ENCODE results near the gene INPP4B. TPM values are rescaled to one million over a fixed set of nuclear protein-coding genes. Genes with fewer than 3 reads are reported as not detected.
"Not testable (repeated sequence)": the region's sequence is repeated elsewhere in the genome, so short reads cannot be mapped to it uniquely, and the experiment has no call there.

Gene INPP4B
- total RNA-seq, 1 donor from 2014 or later: 27.0 TPM

DNA sequence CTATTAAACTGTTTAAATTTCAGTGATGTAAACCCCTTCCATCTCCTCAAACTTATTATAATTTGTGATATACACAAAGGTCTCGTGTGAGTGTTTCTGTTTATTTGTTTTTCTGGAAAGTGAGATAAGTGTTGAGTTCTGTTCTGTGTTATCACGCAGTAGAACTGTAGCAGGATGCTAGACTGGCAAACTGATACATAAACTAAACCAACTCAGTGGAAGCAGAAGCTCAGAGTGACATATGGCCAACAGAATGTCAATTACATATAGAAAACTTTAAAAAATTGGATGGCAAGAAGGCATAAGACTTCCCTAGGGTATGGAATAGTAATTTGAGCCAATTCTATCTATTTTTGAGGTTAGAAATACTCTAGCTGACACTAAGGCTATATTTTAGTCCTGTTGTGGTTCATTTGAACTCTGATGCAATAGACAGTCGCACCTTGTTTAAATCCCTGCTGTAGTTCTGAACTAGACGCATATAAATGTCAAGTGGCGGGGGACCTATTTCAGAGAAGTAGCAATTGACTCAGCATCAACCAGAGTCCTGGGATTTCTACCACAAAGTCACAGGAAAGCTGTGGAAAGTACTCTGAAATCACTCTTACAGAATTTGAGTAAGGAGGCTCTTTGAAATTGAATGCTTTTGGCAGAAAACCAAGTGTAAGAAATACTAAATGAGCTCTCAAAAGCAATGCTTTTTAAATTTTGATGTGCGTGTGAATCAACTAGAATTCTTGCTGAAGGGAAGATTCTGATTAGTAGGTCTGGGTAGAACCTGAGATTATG lies 294.4 kb downstream of the INPP4B start:
- intact Hi-C loops (cut with micrococcal nuclease): no loop called here

DNA sequence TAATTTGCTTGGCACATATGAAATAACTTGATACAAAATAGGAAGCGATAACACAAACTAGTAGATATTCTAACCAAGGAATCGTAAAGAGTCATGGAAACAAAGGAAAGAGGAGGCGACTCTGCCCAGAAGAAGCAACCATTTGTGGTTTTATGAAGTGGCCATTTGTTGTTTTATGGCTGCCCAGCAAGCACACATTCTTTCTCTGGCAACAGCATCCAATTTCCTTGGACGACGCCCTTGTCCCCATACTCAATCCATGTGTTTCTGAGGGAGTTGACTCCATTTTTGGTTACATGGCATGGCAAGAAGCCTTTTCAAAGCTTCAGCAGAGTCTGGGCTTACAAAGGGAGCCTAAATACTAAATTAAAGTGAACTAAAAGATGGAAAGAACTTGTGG lies 295.1 kb downstream of the INPP4B start:
- intact Hi-C loops (cut with micrococcal nuclease): no loop called here

DNA sequence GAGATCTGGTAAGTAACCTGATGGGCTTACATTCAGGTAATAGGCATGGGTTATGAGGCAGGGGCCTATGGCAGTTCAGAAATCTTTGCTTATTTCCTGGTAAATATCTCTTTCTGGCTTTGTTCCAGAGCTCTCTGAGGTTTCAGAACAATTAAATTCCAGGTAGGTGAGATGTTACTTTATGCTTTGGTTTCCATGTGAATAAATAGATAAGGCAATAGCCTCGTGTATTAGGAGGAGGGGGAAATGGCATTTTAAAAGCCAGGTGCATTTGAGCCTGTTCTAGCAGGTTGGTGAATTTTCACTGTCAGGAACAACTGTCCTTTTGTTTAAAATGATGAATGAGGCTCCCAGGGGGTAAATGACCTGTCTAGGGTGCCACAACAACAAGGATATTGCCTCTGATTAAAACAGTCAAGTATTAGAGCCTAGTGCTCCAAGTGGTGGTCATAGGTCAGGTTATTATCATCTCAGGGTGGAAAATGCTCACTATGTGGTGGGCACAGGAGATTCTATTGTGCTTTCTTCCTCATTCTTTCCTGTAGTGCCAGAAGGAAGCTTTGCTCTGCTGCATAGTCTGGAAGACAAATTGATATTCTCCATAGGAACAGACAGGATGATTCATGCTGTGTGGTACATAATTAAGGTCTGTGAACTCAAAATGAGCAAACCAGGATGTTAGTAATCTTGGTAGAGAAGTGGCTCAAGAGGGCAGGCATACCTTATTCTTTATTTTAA lies 296.2 kb downstream of the INPP4B start:
- intact Hi-C loops (cut with micrococcal nuclease): no loop called here

DNA sequence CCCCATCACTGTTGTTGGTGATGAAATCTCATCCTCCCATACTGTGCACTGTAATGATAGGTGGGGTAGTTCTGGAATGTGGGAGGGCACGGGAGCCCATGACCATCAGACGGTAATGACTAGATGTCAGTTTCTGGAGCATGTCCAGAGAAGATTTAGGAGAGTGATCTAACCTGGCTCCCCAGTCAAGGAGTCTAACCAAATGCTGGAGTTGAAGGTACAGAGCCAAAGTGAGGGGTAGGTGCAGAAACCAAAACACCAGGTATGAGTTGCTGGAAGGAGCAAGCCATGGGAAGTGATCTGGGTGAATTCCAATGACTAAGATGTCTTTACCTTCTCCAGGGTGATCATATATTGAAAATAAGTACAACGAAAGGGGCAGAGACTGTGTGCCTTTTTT lies 296.9 kb downstream of the INPP4B start:
- intact Hi-C loops (cut with micrococcal nuclease): no loop called here

DNA sequence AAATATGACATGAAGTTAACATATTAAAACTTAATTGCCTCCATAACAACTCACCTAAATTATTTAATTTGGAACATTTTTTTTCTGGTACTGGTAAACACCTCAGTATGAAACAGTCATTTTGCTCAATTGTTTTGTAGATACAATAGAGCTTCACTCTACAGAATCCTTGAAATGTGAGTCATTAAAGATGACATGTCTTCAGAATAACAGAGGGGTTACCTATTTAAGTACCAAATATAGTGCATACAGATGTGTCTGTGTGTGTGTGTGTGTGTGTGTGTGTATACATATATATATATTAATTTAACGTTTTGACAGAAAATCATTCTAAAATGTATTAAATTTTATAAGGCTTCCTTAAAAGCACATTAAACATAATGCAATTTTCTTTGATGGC lies 297.6 kb downstream of the INPP4B start:
- intact Hi-C loops (cut with micrococcal nuclease): no loop called here

DNA sequence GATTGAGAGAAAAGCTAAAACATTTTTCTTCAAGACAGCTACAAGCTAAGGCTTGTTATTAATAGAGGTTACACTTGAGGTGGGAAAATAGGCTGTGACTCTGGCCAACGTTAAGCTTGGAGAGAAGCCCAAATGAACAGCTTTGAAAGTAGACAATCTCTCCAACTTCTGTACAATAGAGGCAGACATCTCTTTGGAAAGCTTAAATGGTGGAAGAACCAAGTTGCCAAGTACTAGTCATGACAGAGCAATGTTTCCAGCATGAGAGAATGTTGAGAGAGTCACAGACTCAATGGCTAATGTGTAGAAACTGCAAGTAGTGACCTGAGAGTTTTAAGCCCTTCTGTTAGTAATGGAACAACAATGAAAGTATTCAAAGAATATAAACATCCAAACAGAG lies 298.1 kb downstream of the INPP4B start:
- intact Hi-C loops (cut with micrococcal nuclease): no loop called here

DNA sequence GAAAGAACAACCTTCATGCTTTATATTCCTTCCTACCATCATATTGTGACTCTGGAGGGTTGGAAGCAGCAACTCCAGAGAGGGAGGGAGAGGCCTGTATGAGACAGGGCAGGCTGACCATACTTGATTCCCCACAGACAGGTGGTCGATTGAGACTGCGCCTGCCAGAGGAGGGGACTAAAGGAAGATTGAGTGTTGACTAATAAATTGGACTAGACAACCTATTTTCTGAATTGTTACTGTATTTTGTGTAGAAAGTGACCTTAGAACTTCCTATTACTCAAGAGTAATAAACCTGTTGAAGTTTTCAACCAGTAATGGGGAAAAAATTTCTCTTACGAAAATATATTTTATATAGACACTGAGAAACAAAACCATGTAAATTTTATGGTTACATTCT lies 301.5 kb downstream of the INPP4B start:
- intact Hi-C loops (cut with micrococcal nuclease): no loop called here

DNA sequence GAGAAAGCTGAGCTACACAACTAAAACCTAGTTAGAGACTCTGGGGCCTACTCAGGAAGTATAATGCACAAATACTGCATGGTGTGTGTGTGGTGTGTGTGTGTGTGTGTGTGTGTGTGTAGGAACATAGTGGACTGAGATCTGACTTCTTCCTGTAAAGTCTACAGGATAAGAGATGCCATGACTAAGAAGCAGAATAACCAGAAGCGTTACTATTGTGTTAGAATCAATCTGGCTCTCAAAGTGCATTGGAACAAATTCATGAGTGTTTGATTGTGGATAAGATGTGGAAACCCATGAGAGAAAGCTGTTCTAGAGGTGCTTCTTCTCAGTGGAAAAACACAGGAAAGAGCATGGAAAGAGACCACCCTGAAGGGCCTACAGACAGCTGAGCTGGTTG lies 302.1 kb downstream of the INPP4B start:
- intact Hi-C loops (cut with micrococcal nuclease): no loop called here

DNA sequence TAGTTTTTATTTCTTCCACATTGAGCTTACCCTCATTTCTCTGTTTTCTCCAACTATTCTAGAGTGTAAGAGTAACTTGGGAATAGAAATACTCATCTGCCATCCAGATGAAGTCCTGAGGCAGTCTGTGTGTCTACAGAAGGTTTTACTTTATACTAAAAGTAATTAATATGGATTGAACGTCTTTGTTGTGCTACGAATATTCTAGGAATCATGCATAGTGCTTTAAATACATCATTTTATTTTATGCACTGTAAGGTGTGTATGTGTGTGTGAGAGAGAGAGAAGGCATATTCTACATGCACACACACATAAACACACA lies 305.7 kb downstream of the INPP4B start:
- intact Hi-C loops (cut with micrococcal nuclease): no loop called here

DNA sequence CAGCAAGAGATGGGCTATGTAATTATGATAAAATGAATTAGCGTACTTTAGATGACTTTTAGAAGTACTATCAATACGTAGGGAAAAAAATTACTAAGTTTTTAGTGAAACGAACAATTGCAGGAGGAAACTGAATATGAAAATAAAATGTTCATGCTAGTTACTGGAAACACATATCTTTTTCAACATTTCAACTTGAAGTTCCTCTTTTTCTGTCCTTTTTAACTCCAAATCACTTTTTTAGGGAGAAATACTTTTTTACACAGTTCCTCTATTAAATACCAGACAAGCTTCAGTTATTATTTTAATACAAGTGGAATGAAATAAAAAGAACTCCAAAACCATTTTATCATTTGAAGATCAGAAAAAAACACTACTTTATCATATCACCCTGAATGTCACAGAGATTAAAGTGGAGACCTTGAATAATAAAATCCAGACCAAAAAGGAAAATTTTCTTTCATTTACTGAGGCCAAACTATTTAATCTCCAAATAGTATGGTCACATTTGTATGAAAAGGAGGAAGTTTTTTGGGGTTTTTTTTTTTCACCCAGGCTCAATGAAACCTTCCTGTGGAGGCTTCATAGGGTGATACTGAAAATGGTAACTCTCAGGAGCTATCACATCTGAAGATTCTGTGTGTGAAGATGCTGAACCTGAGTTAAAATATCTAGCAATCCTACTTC lies 306.2 kb downstream of the INPP4B start:
- intact Hi-C loops (cut with micrococcal nuclease): no loop called here

DNA sequence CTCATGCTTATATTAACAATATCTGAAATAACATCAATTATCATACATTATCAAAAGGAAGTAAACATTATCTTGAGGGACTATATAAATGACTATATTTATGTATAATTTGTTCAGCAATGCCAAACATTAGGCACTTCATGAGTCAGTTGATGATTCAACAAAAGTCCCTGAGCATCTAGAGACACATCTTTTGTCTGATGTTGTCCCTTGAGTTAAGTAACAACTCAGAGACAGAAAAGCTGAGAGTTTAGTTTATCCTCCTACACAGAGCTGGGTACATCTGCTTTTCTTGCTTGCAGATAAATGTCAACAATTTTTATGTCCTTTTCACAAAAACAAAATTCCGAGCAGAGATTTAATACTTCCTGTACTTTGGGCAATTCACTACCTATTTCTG lies 311.1 kb downstream of the INPP4B start:
- intact Hi-C loops (cut with micrococcal nuclease): no loop called here

DNA sequence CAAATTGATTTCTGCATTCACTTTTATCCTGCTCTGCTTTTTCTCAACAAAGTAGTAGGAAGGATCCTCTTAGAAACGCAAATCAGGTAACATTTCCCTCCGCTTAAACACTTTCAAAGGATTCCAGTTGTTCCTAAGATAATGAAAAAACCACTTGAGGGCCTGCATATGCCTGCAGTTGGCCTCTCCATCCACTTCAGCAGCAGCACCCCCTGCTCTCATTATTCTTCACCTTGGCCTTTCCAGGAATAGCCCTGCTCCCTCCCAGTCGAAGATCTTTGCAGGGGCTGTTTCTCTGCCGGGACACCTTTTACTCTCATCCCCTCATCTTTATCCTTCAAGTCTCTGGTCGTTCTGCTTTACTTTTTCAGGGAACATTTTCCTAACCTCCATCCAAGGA lies 314.0 kb downstream of the INPP4B start:
- intact Hi-C loops (cut with micrococcal nuclease): no loop called here

DNA sequence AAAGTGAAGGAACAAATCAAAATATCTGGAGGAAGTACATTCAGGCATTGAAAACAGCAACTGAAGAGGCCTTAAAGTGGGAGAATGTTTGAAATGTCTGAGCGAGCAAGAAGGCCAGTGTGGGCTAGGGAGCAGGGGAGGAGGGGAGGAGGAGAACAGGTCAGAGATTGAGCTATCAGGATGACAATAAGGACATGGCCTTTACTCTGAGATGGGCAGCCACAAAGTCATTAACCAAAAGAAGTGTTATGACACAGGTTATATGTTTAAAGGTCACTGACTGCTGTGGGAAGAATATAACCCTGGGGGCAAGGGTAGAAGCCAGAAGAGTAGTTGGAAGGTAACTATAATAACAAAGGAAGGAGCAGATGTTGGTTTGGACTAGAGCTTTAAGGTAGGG lies 315.4 kb downstream of the INPP4B start:
- intact Hi-C loops (cut with micrococcal nuclease): no loop called here

DNA sequence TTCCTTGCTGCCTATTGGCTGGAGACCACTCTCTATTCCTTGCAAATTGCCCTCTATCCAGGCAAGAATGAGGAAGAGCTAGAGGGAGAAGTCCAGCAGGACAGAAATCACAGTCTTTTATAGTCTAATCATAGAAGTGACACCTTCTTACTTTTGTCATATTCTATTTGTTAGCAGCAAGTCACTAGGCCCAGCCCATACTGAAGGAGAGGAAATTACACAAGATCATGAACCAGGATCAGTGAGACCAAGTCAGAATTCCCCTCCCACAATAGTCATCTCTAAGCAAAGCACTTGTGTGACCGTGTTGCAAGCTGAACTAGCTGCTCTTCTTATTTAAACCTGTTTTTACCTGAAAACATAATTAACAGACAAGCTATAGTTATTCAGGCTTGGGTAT lies 317.7 kb downstream of the INPP4B start:
- intact Hi-C loops (cut with micrococcal nuclease): no loop called here

DNA sequence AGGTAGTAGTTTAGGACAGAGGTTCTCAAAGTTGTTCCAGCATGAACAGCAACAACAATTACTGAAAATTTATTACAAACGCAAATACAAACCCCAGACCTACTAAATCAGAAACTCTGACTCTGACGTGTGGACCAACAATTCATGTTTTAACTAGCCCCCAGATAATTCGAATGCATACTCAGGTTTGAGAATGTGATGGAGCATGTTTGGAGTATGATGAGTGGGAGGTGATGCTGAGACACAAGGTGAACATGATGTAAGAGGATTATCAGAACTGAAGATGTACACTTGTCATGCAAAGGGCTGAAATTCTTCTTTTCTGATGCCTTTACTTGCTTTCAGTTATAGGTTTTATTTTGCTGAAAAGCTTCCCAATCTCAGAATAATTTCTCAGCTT lies 323.0 kb downstream of the INPP4B start:
- intact Hi-C loops (cut with micrococcal nuclease): no loop called here

DNA sequence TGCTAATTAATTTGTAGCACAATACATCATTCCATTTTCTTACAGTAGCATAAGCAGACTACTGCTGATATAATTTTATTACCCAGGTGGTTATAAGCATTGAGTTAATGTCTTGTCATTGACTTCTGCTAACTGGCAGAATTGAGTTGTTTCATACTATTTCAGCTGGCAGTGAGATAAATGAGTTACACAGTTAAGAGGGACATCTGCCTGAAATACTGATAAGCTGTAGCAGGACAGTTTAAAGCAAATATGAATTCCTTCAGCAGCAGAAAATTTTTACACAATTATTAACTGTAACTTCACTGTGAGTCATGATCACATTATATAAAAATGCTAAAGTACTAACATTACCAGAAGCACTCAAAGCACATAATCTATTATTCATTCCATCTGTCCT lies 326.8 kb downstream of the INPP4B start:
- intact Hi-C loops (cut with micrococcal nuclease): loop anchor here (5.0 kb wide), 1 partner anchor 237 kb away; no protein-coding TSS in a partner anchor

DNA sequence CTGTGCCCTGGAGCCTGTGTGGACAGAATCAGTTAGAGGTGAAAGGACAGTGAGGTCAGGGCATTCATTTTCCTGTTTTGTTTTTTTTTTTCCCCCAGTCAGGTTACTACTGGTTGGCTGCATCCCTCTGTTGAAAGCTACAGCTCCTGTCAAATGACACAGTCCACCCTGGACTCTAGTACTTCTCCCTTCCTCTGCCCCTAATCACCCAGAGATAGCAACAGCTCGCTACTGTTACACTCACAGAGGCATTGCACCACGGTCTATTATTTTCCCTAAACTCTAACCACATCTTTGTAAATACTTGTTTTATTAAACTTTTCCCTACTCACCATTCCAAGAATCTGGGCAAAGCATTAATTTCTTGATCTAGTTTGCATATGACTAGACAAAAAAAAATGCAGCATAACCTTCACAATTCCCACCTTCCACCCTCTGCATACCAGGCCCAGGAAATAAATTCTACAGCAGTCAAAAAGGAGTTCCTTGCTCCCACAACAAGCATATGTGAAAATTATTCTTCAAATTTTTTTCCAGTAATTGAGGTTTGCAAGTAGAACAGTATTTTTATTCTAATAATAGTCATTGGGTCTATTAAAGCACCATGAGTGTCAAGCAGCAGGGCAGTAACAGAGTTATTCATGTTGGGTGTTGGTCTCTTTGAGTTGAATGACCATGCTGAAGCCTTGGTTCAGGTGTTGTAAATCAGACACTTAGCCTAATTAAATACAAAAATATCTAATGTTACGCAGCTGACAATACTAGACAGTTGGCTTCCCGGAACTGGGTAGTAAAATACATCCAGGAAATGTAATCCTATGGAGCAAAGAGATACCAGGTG lies 329.2 kb downstream of the INPP4B start:
- intact Hi-C loops (cut with micrococcal nuclease): loop anchor here (5.0 kb wide), 1 partner anchor 235 kb away; no protein-coding TSS in a partner anchor

DNA sequence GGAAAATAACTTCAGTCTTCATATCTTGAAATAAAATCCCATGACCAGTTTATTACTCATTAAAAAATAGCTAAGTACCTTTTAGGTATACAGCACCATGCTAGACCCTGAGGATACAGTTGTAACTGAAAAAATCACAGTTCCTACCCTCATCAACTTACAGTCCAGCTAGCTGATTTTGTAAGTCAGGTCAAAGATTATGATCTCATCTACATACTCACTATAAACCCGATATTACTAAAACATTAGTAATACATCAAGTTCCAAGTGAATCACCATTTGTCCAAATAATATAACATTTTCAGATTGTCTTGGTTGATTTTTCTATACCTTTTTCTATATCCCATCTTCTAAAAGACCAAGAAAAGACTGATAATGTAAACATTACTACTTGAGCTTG lies 333.9 kb downstream of the INPP4B start:
- intact Hi-C loops (cut with micrococcal nuclease): no loop called here

DNA sequence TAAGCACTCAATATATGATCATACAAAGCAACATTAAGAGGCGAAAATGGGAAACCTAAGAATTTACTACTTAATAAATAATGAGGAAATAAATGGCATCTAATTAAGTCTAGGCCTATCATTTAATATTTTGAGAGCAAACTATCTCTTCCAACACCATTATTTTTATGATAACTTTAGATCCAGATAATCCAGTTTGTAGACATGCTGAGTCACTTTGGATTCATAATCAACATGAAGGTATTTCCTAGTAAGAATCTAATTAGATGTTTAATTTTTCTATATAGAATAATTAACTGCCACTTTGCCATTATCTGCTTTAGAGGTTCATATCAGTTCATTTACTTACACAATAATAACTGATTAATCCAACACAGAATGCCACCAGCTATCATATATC lies 336.2 kb downstream of the INPP4B start:
- intact Hi-C loops (cut with micrococcal nuclease): no loop called here

DNA sequence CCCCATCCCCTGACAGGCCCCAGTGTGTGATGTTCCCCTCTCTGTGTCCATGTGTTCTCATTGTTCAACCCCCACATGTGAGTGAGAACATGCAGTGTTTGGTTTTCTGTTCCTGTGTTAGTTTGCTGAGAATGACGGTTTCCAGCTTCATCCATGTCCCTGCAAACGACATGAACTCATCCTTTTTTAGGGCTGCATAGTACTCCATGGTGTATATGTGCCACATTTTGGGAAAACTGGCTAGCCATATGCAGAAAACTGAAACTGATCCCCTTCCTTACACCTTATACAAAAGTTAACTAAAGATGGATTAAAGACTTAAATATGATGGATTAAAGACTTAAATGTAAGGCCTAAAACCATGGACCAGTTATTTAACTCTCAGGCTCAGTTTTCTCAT lies 336.7 kb downstream of the INPP4B start:
- intact Hi-C loops (cut with micrococcal nuclease): not testable (repeated sequence)

DNA sequence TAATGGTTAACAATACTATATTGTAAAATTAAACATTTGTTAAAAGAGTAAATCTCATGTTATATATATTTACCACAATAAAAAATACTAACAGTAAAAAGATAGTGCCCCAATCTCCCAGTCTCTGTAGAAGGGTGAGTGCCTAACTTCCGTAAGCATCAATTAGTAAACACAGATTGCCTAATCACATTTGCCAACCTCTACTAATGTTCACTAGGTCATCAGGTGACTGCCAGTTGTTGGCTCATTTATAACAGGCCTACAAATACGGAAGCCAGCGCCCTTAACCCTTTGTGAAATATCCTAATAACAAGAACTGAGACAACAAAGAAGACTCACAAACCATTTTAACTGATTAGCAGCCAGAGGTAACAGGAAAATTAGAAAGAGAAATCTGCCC lies 345.1 kb downstream of the INPP4B start:
- intact Hi-C loops (cut with micrococcal nuclease): no loop called here

DNA sequence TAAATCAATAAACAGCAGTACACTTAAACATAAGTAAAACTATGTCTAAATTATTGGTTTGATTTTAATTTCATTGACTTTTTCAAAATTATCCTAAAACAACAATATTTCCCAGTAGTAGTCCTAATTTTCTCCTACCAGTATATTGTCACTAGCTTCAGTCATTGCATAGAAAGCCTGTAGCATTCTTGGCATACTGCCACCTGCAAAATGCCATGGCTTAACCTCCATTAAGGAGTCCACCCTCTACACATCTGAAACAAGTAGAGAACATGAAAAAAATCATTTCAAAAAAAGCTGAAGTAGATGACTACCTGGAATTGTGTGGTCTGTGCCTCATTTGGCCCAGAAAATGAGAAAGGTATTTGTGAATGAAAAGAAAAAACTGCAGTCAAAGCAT lies 348.5 kb downstream of the INPP4B start:
- intact Hi-C loops (cut with micrococcal nuclease): no loop called here

Measured in T-helper 1 cell treated with Interleukin-12 subunit alpha and Interleukin-12 subunit beta and Interleukin-4 antibody, amounts not matched to agents 30 ng/mL and 1 ng/mL, for 36 hours (primary cell).